HG03097 (cell line): Measurements from ENCODE around the gene PRKCE.

Experiments
- ATAC-seq: cut with Tn5 transposase; IDR thresholded peaks from one replicate; pipeline ENCODE4 v1.9.1; 2021; ENCODE audit not compliant: unreplicated experiment, low FRiP score

The PRKCE gene

DNA sequence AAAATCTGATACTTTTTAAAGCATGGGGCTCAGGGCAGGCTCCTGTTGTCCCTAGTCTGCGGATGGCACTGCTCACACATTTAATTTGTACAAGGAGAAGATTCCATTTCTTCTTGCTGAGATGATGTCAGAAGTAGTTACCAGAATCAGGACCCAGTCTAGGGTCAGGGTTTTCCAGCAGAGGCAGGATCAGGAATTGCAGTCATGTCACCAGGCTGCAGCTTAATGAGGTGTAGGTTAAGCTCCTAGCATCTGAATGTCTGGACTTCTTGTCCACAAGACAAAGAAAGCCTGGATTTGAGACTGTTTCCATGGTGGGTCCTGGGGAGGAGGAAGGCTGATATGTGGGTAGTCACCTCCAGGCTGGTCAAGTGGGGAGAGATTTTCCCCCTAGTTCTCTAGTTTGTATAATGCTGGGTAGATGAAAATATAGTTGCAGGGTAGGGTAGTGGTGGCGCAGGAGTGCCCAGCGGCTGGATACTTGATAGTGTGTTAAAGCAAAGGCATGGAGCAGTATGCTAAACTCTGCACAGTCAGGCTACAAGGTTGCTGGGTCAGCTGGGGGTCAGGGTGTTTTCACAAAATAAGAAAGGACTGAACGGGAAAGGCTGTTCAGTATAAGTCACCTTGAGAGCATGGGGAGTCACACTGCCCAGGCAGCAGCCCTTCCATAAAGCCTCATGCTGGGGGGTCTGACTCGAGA is 148.4 kb downstream of the PRKCE start:
- ATAC-seq = no peak

DNA sequence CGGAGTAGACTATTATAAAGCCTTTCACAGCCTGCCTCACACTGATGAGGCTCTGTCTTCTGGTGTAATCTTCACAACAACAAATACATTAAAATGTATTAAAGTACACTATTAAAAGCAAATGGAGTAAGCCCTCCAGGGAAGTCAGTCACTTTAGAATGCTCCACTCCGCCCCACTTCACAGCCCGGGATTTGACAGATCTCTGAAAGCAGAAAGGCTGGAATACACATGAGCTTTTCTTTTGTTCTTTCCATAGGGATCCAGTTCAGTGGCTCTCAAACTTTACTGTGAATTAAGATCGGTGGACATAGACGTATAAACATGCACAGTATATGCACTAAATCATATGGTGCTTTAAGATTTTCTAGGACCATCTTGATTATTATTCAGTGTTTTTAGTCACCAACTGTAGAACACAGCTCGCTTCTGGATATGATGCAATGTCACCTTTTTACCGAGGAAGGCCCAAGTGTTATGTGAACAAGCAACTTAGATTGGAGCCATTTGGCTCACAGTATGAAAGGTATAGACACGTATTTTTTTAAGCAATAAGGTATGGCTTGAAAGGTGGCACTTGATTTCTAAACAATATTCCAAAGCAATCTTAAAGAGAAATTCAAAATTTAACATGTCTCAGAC is 151.1 kb downstream of the PRKCE start:
- no peak for ATAC-seq

DNA sequence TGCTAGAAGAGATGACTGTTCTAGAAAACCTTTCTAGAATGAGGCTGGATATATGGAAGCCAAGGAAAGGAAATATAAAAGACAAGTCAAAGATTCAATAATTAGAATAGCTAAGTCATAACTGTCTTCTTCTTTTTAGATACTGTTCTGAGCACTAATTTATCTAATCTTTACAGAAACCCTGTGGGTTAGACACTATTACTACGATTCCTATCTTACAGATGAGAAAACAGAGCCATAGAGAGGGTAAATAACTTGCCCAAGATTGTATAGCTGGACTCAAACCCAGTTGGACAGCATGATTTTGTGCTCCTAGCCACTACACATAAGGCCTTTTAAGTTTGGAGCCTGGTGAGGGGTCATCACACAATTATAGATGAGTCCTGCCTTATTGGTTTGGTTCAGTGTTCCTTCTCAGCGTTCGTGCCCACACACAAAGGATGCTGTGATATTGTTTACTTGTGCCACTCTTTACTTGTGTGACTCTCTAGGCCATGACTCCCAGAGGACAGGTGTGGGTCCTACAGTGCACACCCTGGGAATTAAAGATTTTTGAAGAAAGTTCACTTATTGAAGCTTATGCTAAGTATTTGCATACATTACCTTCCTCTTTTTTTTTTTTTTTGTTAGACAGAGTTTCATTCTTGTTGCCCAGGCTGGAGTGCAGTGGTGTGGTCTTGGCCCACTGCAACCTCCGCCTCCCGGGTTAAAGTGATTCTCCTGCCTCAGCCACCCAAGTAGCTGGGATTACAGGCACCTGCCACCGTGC is 153.7 kb downstream of the PRKCE start:
- ATAC-seq = no peak

DNA sequence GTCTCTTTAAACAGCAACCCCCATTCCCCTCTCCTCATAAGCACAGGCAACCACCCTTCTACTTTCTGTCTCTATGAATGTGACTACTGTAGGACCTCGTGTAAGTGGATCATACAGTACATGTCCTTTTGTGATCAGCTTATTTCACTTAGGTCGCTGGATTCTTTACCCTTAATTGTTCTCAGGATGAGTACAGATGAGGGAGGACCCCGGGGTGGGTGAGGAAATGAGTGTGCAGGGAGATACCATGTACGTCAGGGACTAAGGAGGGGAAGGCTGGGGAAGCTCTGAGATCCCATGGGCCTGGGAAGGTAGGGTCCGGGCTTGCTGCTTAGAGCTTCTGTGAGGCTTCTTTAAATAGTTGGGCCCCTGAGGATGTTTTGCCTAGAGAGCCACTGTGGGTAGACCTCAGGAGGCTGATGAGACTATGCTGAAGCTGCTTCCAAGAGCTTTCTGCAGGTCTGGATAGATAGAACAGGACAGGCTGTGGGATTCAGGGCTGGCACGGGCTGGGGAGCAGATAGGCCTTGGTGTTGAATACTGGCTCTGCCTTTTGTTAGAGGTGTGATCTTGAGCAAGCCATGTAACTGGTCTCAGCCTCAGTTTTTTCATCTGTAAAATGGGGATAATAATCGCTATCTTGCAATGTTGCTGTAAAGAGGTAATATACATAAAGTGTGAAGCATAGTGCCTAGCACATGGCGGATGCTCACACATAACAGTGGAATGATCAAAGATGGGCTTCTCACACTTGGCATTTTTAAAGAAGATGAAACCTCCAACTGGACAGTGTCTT is 155.3 kb downstream of the PRKCE start:
- no peak for ATAC-seq

DNA sequence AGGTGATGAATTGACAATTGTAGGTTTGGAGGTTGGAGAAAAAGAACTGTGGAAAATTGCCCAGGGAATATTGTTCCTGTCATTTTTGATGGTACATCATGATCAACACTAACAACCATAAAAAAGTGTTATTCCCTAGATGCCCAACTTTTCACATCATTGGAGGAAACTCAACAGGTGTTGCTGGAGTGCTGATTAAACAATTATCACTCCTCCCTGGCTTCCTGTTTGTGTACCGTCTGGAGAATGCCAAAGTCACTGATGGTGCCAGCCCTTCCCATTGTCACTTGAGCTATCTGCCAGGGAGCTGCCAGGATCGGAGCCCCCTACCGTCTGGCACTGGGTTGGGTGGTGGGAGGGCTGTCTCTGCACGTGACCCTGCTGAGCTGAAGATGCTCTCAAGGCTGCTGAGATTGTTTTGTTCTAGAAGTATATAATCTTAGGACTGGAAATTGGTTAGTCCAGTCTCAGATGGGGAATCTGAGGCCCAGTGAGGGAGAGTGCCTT is 156.9 kb downstream of the PRKCE start:
- ATAC-seq = no peak

DNA sequence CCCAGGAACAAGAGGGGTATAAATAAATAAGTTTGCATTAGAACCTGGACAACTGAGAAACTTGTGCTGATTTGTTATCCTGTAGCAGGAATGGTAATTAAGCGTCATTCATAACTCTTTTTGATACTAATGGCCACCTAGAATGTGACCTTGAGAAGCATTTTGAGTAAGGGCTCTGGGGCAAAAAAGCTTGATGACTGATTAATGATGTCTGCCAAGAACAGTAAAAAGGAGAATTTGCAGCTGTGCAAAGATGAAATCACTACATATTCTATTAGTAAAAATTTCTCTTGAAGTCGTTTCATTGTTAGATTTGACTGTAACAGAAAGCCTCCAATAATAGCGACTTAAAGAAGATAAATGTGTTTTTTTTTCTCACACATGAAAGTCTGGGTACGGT is 157.7 kb downstream of the PRKCE start:
- ATAC-seq = no peak

DNA sequence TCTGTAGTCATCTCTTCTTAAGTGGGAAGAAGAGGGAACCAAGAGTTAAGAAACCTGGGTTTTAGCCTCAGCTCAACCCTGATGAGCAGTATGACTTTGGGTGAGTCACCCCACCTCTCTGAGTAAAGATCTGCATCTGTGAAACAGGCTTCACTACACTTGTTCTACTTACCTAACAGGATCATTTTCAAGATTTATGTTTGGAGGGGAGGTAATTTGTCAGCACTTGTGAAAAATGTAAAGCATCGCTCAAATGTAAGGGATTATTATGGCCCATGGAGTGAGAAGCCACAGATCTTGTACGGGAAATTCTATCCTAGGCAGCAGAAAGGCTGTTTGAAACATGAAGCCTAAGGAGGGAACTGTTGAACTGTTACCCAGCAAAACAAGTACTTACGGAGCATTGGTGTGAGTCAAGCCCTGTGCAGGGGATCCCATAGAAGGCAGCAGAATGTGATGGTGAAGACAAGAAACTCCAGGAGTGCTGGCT is 160.6 kb downstream of the PRKCE start:
- ATAC-seq = no peak

DNA sequence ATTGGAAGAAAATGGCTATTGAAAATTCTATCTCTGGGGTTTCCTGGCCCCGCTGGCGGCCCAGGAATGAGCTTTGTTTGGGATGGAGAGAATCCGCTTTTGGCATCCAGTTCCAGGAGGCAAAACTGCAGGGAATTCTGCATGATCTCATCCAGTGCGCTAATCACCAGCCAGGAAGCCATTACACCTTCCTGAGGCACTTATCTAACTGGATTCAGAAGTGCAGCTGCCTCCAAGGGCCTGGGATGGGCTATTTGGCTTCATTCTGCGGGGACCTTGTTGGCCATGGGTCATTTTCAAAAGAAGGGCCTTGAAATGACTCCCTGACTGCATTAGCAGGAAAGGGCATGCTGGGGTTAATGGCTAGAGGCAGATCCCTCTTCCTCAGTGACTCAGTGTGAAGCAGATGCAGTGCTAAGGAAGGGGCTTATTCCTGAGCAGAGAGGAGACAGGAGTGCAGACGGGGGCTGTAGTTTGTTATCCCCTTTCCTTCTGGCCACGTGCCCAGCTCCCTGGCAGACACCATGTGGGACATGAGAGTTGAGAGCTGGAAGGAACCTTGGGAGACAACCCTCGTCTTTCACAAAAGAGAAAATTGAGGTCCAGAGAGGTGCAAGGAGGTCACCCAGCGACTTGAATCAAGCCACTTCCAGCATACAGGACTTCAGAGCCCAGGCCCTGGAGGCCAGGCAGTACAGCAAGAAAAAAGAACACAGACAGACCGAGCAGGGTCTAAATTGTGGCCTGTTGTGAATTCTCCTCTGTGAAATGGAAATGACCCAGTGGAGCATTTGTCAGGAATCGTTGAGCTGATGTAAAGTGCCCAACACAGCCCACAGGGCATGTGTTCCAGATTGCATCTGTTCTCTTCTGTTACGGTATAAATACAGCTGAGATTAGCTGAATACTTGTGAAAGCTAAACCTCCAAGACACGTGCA is 161.8 kb downstream of the PRKCE start:
- ATAC-seq = no peak

DNA sequence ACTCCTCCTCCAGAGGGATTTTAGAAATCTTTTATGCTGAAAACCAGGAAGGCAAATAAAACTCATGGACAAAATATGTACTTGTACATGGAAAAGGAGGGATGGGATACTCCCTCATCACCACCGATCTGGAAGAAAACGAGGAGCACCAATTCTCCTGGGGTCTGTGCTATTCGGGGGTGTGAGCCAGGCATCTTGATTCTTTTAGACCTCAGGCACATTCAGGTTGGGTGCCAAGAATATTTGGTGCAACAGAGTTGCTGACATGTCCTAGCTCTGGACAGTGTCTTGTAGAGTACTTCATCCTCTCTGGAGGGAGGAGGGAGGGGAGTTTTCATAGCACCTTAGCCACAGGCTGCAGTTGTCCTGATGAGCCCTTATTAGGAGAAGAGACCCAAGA is 163.0 kb downstream of the PRKCE start:
- ATAC-seq = no peak

DNA sequence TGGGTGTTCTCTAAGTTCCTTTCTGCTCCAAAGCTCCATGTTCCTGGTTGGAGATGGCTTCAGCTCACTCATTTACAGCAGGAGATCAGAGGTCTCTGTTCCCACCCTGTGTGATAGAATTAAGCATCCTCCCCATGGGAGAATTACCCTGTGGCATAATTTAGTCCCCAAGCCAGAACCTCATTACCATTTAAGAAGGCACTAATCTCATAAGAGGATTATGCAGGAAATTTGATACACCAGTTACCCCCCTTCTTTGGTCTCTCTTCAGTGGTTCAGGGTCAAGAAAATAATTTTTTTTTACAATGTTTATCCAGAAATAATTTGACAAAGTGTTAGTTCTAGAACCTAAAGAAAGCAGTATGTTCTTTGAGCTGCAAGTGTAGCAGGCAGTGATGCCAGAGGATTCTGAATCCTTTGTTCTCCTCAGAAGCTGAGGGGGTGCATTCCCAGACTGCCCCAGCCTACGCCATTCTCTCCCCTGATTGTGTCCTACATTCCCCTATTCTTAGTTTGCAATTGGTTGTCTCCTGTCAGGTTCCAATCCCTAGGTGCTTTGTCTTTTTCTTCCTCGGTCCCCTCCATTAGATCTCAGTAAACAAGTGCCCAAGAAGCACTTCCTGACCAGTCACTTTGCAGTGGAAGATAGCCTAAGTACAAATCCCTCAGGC is 163.6 kb downstream of the PRKCE start:
- ATAC-seq = no peak

DNA sequence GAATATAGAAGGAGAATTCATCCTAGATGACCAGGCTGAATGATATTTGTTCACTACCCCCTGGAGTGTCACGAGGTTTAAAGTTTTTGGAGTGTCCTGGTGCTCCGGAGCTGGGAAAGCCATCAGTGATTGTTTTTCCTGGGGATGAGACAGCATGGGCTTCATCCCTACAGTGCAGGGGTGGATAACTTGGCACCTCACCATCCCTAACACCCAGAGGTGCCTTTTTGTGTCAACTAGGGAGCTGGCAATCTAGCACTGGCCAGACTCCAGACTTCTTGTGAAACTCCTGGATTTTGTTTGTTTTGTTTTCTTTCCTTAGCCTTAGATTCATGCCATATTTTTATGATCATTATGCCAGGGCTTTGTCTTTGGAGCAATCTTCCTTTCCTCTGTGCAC is 164.8 kb downstream of the PRKCE start:
- ATAC-seq = no peak

DNA sequence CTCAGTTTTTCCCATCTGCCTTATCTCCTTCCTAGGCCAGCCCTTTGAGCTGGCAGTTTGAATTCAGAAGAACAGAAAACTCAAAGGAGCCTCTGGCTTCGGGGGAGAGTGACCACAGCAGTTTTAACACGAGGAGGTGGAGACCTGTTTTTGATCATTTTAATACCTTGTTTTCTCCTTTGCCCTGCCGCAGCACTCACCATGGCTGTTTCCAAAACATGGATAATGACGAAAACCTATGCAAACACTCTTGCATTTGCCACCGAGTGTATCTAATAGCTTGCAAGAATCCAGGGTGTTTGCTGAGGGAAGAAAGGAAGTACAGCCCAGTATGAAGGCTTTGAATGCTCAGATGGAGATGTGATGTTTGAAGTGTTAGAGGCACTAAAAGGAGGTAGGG is 167.1 kb downstream of the PRKCE start:
- no peak for ATAC-seq

DNA sequence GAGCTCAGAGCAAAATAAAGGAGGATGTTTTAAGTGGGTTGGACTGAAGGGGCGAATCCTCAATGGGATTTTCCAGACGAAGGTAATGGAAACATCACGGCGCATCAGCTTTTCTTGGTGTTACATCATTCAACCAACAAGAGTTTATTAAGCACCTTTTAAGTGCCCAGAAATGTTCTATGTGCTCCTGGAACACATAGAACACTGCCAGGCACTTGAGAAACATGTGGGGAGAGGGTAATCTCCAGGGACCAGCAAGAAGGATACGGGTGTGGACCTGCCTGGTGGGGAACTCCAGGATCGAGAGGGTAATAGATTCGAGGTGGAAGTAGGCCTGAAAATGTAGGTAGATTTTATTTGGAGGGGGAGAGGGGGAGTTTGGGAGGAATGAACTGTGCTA is 168.6 kb downstream of the PRKCE start:
- ATAC-seq = no peak

DNA sequence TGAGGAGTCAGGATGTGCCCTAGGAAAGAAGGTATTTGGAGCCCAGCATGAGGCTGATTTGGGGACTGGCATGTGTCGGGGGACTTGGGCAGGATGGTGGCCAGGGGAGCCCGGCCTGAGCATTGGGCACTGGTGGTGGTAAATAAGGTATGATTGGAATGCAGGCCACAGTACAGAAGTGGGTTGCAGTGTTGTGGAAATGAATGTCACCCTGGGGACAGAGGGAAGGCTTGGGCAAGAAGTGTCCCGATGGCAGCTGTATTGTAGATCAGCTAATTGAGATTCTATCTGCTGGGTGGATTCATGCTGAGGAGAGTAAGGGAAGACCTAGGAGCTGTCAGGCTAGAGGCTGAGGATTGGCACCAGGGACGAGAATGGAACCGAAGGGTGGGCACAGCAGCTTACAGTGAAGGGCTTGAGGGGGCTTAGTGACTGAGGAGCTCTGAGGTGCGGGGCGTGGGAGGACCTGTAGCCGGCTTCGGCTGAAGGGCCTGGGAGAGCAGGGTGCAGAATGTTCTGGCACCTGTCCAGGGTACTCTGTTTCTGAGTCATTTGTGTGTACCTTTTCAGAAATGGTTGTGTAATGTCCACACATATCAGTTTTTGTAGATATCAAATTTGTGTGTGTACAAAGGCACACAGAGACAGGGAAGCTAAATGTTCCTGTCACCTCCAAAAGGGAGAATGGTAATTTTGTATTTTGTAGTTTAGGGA is 170.2 kb downstream of the PRKCE start:
- no peak for ATAC-seq

DNA sequence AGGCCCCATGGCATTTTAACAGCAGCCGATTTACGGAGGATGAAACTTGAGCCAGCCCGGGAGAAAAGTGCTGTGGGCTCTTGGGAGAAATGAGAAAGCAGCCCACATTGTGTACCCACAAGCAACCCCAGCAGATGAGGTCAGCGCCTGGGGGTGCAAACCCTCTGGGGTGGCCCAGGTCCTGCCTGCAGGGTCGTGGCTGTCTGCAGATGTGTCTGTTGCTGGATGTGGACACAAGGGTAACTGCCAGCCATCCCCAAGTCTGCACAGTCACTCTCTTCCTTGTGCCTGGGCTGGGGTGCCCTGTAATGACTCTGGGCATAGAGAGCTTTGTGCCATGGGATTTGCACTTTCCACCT is 170.8 kb downstream of the PRKCE start:
- no peak for ATAC-seq

DNA sequence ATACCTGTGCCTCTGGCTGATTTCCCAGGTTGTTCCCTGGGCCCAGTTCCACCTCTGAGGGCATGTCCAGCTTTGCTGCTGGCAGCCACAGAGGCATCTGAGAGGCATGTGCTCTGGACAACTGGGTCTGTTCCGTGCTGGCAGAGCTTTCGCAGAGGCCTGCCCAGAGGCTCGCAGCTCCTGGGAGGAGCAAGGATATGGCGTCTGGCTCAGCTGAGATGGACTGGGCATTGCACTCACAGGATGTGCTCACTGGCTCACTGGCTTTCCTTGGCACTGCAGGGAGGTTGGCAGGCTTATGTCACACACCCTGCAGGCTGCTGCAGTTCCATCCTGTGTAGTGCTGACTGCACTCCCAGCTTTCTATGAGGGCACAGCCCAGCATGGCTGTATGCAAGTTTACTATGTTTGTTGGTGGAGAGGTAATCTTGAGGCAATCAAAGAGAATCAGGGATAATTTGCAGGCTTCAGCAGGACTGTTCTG is 172.3 kb downstream of the PRKCE start:
- ATAC-seq = no peak

DNA sequence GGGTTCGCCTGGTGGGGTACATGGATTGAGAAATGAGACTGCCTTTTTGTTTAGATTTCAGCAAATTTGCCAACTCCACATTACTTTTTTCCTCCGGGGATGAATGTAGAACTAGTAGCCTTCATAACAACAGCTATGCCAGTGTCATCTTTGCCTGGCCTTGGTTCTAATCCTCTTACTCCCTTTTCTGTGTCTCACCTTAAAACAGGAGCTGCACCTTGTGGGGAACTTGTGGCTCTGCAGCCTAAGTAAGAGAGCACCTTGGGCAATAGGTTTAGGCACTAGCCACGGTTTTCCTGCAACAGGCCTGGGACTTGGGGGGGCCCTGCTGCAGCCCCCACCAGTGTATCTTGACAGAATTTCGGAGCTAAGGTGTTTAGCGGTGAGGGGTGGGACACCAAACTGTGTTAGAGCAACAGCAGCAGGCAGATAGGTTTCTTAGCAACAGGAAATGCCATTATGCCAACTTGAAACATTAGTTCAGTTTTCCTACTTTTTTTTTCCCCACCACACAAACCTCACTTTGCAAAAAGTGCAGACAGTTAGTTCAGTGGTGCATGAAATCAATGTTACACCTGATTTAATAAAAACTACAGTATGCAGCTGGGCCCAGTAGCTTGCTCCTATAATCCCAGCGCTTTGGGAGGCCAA is 173.7 kb downstream of the PRKCE start:
- no peak for ATAC-seq

DNA sequence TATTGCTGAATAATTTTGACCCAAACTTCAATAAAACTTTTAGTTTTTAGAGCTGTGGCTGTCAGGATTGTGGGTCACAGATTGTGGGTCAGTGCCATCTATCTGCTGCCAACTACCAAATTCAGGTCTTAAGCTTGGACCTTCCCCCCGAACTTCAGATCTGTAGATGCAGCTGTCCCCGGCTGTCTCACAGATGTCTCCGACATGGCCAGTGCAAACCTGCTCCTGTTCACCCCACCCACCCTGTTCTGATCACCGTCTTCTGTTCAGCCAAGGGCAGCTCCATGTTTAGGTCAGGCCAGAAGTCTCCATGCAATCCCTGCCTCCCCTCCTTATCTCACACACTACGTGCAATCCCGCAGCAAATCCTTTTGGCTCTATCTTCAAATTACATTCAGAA is 175.0 kb downstream of the PRKCE start:
- ATAC-seq = no peak
